ENCODE data around the gene MICAL3.

DNA sequence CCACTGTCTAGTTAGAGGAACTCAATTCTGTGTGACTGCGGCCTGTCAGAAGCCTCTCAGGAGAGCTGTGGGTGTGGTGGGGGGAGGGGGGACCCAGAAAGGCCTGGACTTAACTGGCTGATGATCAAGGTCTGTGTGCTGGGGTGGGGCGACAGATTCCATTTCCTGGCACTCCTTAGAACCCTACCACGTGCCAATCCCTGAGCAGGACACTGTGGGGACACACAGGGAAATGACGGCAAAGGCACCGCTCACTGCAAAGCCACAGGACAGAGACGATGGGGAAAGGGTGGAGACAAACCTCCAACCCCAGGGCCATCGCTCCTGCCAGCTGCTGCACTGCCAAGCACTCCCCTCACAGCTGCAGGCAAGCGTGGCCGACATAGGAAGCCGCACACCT is 191.7 kb downstream of the MICAL3 start:
- TF ChIP-seq EZH2 (IDR thresholded peaks at IDR 0.05; ENCODE audit: insufficient read depth, poor library complexity, severe bottlenecking) (no peak), EZH2phosphoT487 (IDR thresholded peaks at IDR 0.05; ENCODE audit: insufficient read depth, low read depth) (no peak)

All from GM23248 (cell line).